ENCODE data around the gene TDP2. TPM values are rescaled to one million over a fixed set of nuclear protein-coding genes. Genes with fewer than 3 reads are reported as not detected.
A peak's percentile ranks its signal among the peaks of the same experiment; 100 is the strongest.

TDP2 gene
- total RNA-seq, 2 donors from 2014 or later = 151 to 362 TPM

GRCh38 chr6:24614648-24615047, 52.1 kb downstream of the TDP2 start:
- DNase-seq (no peak), ATAC-seq (no peak)
- intact Hi-C loops (cut with DNase I, micrococcal nuclease) = no loop called here

GRCh38 chr6:24614043-24614420, 52.7 kb downstream of the TDP2 start:
- no peak for ATAC-seq
- intact Hi-C loops (cut with DNase I, micrococcal nuclease) = no loop called here
- DNase-seq = no peak

GRCh38 chr6:24613361-24614042, 53.2 kb downstream of the TDP2 start:
- DNase-seq (no peak), ATAC-seq (no peak)
- intact Hi-C loops (cut with DNase I, micrococcal nuclease) = no loop called here

GRCh38 chr6:24610672-24611071, 56.0 kb downstream of the TDP2 start:
- intact Hi-C loops (cut with DNase I, micrococcal nuclease) = no loop called here
- DNase-seq = no peak
- no peak for ATAC-seq

GRCh38 chr6:24607310-24608105, 59.2 kb downstream of the TDP2 start:
- ATAC-seq (peak; percentile 66), DNase-seq (no peak)
- intact Hi-C loops (cut with DNase I, micrococcal nuclease) = no loop called here

- no peak for ATAC-seq
- intact Hi-C loops (cut with DNase I, micrococcal nuclease) = no loop called here
- no peak for DNase-seq
These were observed 60.3 kb downstream of the TDP2 start for GRCh38 chr6:24606200-24606930.

GRCh38 chr6:24603241-24603640, 63.5 kb downstream of the TDP2 start:
- DNase-seq = no peak
- intact Hi-C loops (cut with DNase I, micrococcal nuclease) = no loop called here
- ATAC-seq = no peak

GRCh38 chr6:24600903-24601302, 65.8 kb downstream of the TDP2 start:
- DNase-seq = no peak
- ATAC-seq = no peak
- intact Hi-C loops (cut with DNase I, micrococcal nuclease) = no loop called here

Other genes starting within 250 kb of the TDP2 start
- gene GPLD1, start 177.3 kb downstream of the TDP2 start, total RNA-seq = under 1 TPM; 0.49 to 0.98 TPM
- gene ALDH5A1, start 171.9 kb downstream of the TDP2 start, total RNA-seq = 10 to 100 TPM; 13.9 to 18.3 TPM
- gene KIAA0319, start 20.7 kb downstream of the TDP2 start, total RNA-seq = under 1 TPM; 0.24 to 0.95 TPM
- gene ACOT13, start 178 bp upstream of the TDP2 start, total RNA-seq = 10 to 100 TPM; 41.2 to 51.1 TPM
- gene C6orf62, start 52.3 kb upstream of the TDP2 start, total RNA-seq = 10 to 100 TPM; 70.0 to 84.9 TPM
- 10 to 100 TPM; 40.7 to 67.2 TPM for gene GMNN, start 108.0 kb upstream of the TDP2 start, total RNA-seq
- not detected for gene ARMH2, start 132.0 kb upstream of the TDP2 start, total RNA-seq